Ammon's horn (tissue), 1 donor: ENCODE measurements around the gene IRAK1.

ENCODE experiments used
- DNase-seq: peaks from one replicate; pipeline ENCODE4 v3.0.0-alpha.2; 2016; ENCODE audit warnings: low spot score

IRAK1 gene

GRCh38 chrX:154019061-154019621, 561 bp downstream of the IRAK1 start:
- DNase-seq = no peak

DNA sequence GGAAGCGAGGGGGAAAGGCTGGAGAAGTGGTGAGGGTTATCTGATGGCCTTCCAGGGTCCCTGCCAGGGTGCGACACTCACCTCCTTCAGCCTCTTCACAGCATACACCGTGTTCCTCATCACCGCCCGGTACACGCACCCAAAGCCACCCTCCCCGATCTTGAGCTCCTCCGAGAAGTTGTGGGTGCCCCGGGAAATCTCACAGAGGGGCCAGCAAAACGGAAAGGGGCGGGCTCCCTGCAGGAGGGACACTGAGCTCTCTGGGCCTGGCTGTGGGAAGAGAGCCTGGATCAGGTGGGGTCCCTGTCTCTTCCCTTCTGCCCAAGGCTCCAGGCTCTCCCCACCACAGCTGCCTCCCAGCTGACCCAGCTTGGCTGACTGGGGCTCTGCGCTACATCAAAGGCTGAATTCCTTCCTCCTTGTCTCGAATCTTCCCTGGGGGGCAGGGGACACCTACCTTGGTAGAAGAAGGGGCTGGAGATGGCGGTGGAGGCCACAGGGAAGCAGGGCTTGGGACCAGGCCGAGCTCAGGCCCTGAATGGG, 1.1 kb downstream of the IRAK1 start:
- DNase-seq = no peak

DNA sequence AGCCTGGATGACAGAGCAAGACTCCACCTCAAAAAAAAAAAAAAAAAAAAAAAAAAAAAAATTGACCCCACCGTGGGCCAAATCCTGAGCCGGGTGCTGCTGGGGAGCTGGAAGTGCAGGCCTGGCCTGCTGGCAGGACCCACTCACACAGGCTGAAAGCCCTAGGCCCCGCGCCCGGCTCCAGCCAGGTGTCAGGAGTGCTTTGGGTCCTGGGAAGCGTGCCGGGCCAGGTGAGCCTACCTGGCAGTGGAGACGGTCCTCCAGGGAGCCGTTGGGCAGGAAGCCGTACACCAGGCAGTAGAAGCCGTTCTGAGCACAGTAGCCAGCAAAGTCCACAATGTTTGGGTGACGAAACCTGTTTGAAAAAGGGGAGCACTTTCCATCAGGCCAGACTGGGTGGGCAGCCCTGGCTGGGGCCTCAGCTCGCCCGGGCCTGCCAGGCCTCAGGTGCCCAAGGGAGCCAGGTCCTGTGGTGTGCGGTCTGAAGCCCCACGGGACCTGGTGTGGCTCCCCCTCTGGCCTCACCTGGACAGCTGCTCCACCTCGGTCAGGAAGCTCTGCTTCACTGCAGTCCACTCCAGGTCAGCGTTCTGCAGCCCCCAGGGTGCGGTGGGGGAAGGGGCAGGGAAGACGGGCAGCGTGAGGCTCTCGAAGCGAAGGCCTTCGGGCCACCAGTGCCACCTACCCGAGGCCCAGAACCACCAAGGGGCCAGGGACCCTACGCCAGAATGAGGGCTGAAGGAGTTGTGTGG, 1.8 kb downstream of the IRAK1 start:
- DNase-seq = no peak

GRCh38 chrX:154016366-154017076, 3.2 kb downstream of the IRAK1 start:
- no peak for DNase-seq

- DNase-seq = no peak
These were observed 4.0 kb downstream of the IRAK1 start for GRCh38 chrX:154015581-154016264.

DNA sequence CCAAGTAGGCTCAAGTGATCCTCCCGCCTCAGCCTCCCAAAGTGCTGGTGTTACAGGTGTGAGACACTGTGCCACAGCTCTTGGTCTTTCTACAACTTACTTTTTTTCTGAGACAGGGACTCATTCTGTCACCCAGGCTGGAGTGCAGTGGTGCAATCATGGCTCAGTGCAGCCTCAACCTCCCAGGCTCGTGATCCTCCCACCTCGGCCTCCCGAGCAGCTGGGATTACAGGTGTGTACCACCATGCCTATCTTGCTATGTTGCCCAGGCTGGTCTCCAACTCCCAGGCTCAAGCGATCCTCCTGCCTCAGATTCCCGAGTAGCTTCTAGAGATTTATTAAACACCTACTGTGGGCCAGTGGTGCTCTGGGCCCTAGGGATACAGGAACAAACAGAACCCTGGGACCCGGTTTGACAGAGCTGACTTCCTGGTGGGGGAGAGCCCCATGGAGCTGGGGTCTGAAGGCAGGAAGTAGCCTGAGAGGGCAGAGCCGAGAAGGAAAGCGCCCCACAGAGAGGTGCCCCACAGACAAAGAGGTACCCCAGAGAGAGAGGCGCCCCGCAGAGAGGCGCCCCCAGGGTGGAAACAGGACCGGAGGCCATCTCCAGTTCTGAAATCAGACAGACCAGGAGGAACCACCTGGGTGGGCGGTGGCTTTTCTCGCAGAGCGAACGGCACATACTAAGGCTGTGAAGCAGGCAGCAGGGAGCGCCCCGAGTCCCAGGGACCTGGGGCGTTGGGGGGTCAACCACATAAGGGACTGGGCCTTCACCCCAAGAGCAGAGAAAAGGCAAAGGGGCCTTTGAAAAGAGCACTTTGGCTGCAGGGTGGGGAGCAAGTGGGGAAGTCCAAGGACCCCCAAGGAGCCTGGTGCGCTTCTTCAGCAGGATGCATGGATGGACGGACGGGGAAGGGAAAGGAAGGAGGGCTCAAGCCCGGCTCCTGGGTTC, 5.0 kb downstream of the IRAK1 start:
- no peak for DNase-seq

DNA sequence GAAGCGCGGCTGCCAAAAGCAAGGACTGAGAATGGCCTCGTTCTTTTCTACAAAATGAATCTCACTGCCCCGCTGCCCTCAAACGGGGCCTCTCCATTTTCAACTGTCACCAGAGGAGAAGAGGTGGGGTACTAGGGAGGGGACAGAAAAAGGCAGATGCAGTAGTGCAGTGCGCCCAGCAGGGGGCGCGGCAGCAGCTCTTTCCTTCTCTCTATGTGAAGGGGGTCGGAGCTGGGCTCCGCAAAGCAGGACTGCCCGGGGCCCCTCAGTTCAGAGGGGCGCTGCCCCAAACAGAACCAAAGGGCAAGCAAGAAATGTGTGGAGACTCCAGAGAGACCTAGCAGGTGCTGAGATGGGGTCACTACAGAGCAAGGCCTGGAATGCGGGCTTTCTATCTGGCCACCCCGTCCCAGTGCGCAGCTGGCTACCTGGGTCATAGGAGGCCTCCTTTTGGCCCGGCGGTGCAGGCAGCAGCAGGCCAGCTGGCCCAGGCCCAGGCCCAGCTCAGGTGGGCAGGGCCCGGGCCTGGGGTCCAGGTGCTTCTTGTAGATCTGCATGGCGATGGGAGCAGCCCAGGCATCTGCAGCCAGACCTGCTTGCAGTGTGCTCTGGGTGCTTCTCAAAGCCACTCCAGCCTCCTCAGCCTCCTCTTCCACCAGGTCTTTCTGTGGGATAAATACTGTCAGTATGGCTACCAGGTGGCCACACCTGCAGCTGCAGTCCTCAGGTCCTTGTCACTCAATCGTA, 5.9 kb downstream of the IRAK1 start:
- DNase-seq = peak; percentile 51

- no peak for DNase-seq
These were observed 6.7 kb downstream of the IRAK1 start for GRCh38 chrX:154013001-154013421.

DNA sequence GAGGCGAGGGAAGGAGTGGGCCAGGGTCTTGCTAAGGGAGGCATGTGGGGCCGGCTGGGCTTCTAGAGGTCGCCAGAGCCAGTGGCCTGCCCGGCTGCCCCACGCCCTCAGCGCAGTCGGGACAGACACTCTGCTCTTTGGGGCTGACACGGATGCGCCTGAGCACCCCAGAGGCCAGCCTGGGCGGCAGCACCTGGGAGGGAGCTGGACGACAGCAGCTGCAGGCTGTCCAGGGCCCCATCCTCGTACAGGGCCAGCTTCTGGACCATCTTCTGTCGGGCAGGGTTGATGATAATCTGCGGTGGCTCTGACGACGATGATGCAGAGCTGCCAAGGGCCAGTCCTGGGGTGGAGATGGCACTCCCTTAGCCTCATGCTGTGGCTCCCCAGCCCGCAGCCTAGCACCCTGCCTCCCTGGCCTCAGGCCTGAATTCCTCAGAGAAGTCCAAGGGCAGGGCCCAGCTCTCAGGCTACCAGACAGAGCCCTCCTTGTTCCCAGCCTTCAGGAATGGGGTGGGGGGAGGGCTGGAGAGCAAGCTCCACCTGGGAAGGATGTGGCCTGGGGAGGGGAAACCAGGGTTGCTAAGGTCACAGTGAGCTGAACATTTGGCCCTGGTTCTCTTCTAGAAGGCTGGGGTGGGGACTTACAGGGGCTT, 7.2 kb downstream of the IRAK1 start:
- DNase-seq = peak; percentile 45

GRCh38 chrX:154011376-154012335, 8.0 kb downstream of the IRAK1 start:
- no peak for DNase-seq

- no peak for DNase-seq
These were observed 9.2 kb downstream of the IRAK1 start for GRCh38 chrX:154010330-154011087.

- DNase-seq = no peak
These were observed 11.2 kb downstream of the IRAK1 start for GRCh38 chrX:154008521-154008920.

- DNase-seq = no peak
These were observed 12.8 kb downstream of the IRAK1 start for GRCh38 chrX:154006947-154007346.

- no peak for DNase-seq
These were observed 15.4 kb downstream of the IRAK1 start for GRCh38 chrX:154004315-154004714.

DNA sequence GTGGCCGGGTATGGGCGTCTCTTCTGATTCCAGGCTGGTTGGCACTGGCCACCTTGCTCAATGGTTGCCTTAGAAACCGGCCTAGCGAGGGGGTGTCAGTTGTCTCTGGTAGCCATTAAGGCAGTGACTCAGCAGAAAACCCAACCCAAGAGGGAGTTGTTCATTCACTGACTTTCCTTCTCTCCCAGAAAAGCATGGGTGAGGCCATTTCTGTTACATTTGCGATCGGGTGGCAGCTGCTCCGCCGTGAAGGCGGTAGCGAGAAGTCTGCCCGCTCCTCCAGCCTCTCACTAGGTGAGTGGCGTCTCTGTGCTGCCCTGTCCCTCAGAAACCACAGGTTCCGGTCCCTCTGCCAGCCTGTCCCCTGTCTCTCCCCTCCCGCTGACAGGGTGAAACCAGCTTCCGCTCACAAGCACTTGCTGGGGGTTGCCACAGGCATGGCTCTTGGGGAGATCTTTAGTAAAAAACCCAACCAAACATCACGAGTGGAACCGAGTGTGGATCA, 17.4 kb downstream of the IRAK1 start:
- peak; percentile 65 for DNase-seq

- no peak for DNase-seq
These were observed 19.7 kb downstream of the IRAK1 start for GRCh38 chrX:154000051-154000450.

GRCh38 chrX:153999359-154000037, 20.2 kb downstream of the IRAK1 start:
- no peak for DNase-seq
